ENCODE data around the gene NOP56.
"Not testable (repeated sequence)": the region's sequence is repeated elsewhere in the genome, so short reads cannot be mapped to it uniquely, and the experiment has no call there.

- TF ChIP-seq CTCF, POLR2A, EP300, POLR2AphosphoS5 (IDR thresholded peaks at IDR 0.05): not testable (repeated sequence)
Observed at GRCh38 chr20:2682040-2682439, 29.6 kb downstream of the NOP56 start.
